Kidney epithelial cell (primary cell): ENCODE measurements around the gene EFCAB6. TPM values are rescaled to one million over a fixed set of nuclear protein-coding genes. Genes with fewer than 3 reads are reported as not detected.

Experiments
- DNase-seq: peaks from one replicate; pipeline ENCODE4 v3.0.0-alpha.2; 2010; ENCODE audit warnings: low read depth
- H3K27me3 ChIP-seq: 2 replicates; pipeline ENCODE4 v1.6.0; 2011; ENCODE audit warnings: low read length; ENCODE audit not compliant: control insufficient read depth, insufficient read depth
- H3K36me3 ChIP-seq: 2 replicates; pipeline ENCODE4 v1.5.1; 2011; ENCODE audit warnings: low read length; ENCODE audit not compliant: control insufficient read depth, insufficient read depth
- H3K4me3 ChIP-seq: 2 replicates; pipeline ENCODE4 v1.5.1; 2011; ENCODE audit warnings: low read depth, mild to moderate bottlenecking, control low read depth, low read length
- total RNA-seq: library from RNA; depleted of rRNA; stranded (reverse); fragments of >200 nt; gene quantifications from 2 replicates; pipeline ENCODE4 v1.2.3, GENCODE V29; 2015
- TF ChIP-seq, protein P1 (sequence below): IDR thresholded peaks from 2 replicates; pipeline ENCODE4 v1.5.1; 2011; ENCODE audit warnings: mild to moderate bottlenecking, moderate library complexity, low read length, control low read depth, inconsistent platforms; ENCODE audit not compliant: insufficient read depth, poor library complexity, severe bottlenecking

EFCAB6 gene
- total RNA-seq, 1 donor from 2014 or later = 2.3 TPM

GRCh38 chr22:43723816-43724215 is 88.3 kb downstream of the EFCAB6 start:
- no peaks in the 10 kb centered on the region for H3K27me3 ChIP-seq
- TF ChIP-seq, protein P1, sequence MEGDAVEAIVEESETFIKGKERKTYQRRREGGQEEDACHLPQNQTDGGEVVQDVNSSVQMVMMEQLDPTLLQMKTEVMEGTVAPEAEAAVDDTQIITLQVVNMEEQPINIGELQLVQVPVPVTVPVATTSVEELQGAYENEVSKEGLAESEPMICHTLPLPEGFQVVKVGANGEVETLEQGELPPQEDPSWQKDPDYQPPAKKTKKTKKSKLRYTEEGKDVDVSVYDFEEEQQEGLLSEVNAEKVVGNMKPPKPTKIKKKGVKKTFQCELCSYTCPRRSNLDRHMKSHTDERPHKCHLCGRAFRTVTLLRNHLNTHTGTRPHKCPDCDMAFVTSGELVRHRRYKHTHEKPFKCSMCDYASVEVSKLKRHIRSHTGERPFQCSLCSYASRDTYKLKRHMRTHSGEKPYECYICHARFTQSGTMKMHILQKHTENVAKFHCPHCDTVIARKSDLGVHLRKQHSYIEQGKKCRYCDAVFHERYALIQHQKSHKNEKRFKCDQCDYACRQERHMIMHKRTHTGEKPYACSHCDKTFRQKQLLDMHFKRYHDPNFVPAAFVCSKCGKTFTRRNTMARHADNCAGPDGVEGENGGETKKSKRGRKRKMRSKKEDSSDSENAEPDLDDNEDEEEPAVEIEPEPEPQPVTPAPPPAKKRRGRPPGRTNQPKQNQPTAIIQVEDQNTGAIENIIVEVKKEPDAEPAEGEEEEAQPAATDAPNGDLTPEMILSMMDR = no peak
- DNase-seq = no peak
- no peaks in the 10 kb centered on the region for H3K36me3 ChIP-seq
- H3K4me3 ChIP-seq = no peak overlapping the region

GRCh38 chr22:43722444-43722843 is 89.7 kb downstream of the EFCAB6 start:
- TF ChIP-seq, protein P1 = no peak
- Histone ChIP-seq H3K36me3 (no peaks in the 10 kb centered on the region), H3K27me3 (no peaks in the 10 kb centered on the region), H3K4me3 (no peak overlapping the region)
- no peak for DNase-seq

GRCh38 chr22:43720716-43721115 is 91.4 kb downstream of the EFCAB6 start:
- H3K36me3 ChIP-seq = no peaks in the 10 kb centered on the region
- no peak overlapping the region for H3K4me3 ChIP-seq
- TF ChIP-seq, protein P1 = no peak
- DNase-seq = no peak
- no peaks in the 10 kb centered on the region for H3K27me3 ChIP-seq

GRCh38 chr22:43714104-43714503 is 98.0 kb downstream of the EFCAB6 start:
- H3K4me3 ChIP-seq = no peak overlapping the region
- no peak for DNase-seq
- H3K27me3 ChIP-seq = no peaks in the 10 kb centered on the region
- H3K36me3 ChIP-seq = no peaks in the 10 kb centered on the region
- TF ChIP-seq, protein P1 = no peak

DNA sequence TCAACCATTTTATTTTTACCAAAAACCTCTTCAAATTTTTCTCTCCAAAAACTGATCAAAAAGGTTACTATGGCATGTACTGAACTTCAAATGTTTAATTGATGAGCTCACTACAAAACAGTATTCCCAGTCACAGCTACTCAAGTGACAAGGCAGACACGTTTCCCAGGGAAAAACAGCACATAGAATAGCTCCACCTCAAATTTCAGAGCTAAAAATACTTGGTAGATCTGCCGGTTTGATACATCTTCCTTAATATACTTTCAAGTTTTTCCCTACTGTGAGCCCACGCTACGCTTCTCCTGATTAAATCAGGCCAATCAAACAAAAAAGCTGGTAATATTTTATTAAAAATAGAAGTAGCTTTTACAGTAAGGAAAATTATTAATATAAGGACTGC is 100.4 kb downstream of the EFCAB6 start:
- DNase-seq = no peak
- TF ChIP-seq, protein P1 = no peak
- Histone ChIP-seq H3K4me3 (no peak overlapping the region), H3K27me3 (no peaks in the 10 kb centered on the region), H3K36me3 (no peaks in the 10 kb centered on the region)

DNA sequence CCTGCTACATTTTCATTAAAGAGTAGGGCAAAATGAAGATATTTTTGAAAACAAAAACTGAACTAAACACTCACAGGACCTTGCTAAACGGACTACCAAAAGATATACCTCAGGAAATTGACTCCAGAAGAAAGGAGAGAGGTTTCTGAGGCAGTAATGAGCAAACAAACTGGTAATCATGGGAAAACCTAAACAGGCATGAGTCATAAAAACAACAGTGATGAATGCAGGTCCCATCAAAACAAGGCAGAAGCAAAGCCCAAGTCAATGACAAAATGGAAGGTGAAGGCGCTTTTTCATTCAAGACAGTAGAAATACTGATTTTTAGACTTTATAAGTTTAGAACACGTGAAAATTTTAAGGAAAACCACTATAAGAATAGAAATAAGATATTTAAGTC is 104.5 kb downstream of the EFCAB6 start:
- no peaks in the 10 kb centered on the region for H3K36me3 ChIP-seq
- no peak for DNase-seq
- H3K27me3 ChIP-seq = no peaks in the 10 kb centered on the region
- TF ChIP-seq, protein P1 = no peak
- no peak overlapping the region for H3K4me3 ChIP-seq
